A549 (cell line): ENCODE data around the gene TTLL9. TPM values are rescaled to one million over a fixed set of nuclear protein-coding genes. Genes with fewer than 3 reads are reported as not detected.

Experiments
- ATAC-seq, 2 experiments: fragments of 200-7000 bp in 1 of 2; fragments of >200 bp in 1 of 2; cut with Nextera tagmentation in 1 of 2; cut with Tn5 transposase in 1 of 2; 3 replicates each; pipeline versions ENCODE4 v1.8.0 to v1.9.1; 2018 to 2020; ENCODE audit warnings: mild to moderate bottlenecking in 1 of 2, moderate library complexity in 1 of 2
- CTCF ChIA-PET: fragments of 300-600 bp; sonication (Branson Sonifier 250); formaldehyde crosslinking; extraction: SDS; loops from one replicate; lab custom pipeline; 2021; ENCODE audit warnings: antibody characterized with exemption, inconsistent platforms; lab: Yijun Ruan, JAX
- POLR2A ChIA-PET: fragments of 350-600 bp; formaldehyde crosslinking; extraction: SDS; loops from one replicate; lab custom pipeline; 2021; ENCODE audit warnings: antibody characterized with exemption, inconsistent platforms; lab: Yijun Ruan, JAX
- DNase-seq, 2 experiments: peaks; one replicate each; pipeline versions ENCODE4 v3.0.0 to v3.0.0-alpha.2; 2011 to 2016; ENCODE audit warnings: low read depth in 1 of 2, low spot score in 1 of 2
- FAIRE-seq: peaks from 2 replicates; lab custom pipeline; 2011; peaks lifted over from hg19 to GRCh38; lab: Jason Lieb, UNC
- H3K27ac ChIP-seq, 2 experiments: fragments of >200 bp; sonication (Bioruptor Twin); formaldehyde crosslinking; 3 replicates each; pipeline ENCODE4 v1.5.1; 2016 to 2017
- H3K4me1 ChIP-seq: fragments of >200 bp; sonication (Bioruptor Twin); formaldehyde crosslinking; 3 replicates; pipeline ENCODE4 v1.6.1; 2016
- H3K4me2 ChIP-seq: fragments of >200 bp; sonication (Bioruptor Twin); formaldehyde crosslinking; 3 replicates; pipeline ENCODE4 v1.6.1; 2016
- H3K4me3 ChIP-seq: fragments of >200 bp; sonication (Bioruptor Twin); formaldehyde crosslinking; 3 replicates; pipeline ENCODE4 v1.5.1; 2016
- H3K9me3 ChIP-seq: fragments of >200 bp; sonication (Bioruptor Twin); formaldehyde crosslinking; 3 replicates; pipeline ENCODE4 v1.6.1; 2016
- ATOH8 ChIP-seq: fragments of 250-450 bp; sonication (Bioruptor Pico); IDR thresholded peaks from 2 replicates; pipeline ENCODE4 v1.5.0; 2020; ENCODE audit warnings: low read depth, mild to moderate bottlenecking, moderate library complexity
- BHLHE40 ChIP-seq: IDR thresholded peaks from 2 replicates; pipeline ENCODE4 v1.6.1; 2012; ENCODE audit warnings: low read depth, low read length, inconsistent platforms
- CBX2 ChIP-seq: fragments of 200-600 bp; sonication (generic); IDR thresholded peaks from 2 replicates; pipeline ENCODE4 v1.6.1; 2016; ENCODE audit warnings: low read depth, mild to moderate bottlenecking, borderline replicate concordance
- CBX8 ChIP-seq: fragments of 200-600 bp; sonication (generic); IDR thresholded peaks from 2 replicates; pipeline ENCODE4 v1.6.1; 2016
- CEBPB ChIP-seq, 2 experiments: fragments of >200 bp in 1 of 2; sonication (Bioruptor Twin) in 1 of 2; formaldehyde crosslinking in 1 of 2; IDR thresholded peaks; 2 replicates each; pipeline ENCODE4 v1.6.1; 2012 to 2016
- E2F6 ChIP-seq: IDR thresholded peaks from 2 replicates; pipeline ENCODE4 v1.6.1; 2012; ENCODE audit warnings: low read depth, borderline replicate concordance
- EHF ChIP-seq: fragments of 250-450 bp; sonication (Bioruptor Pico); IDR thresholded peaks from 2 replicates; pipeline ENCODE4 v1.5.0; 2020; ENCODE audit warnings: mild to moderate bottlenecking
- FOSL2 ChIP-seq, 2 experiments: fragments of 450-650 bp in 1 of 2; fragments of >200 bp in 1 of 2; sonication (Bioruptor Twin) in 1 of 2; formaldehyde crosslinking; IDR thresholded peaks; 2 replicates each; pipeline versions ENCODE4 v1.5.0 to v1.6.1; 2016 to 2020; ENCODE audit warnings: mild to moderate bottlenecking in 1 of 2, moderate library complexity in 1 of 2
- FOXS1 ChIP-seq: fragments of 250-450 bp; sonication (Bioruptor Pico); IDR thresholded peaks from 2 replicates; pipeline ENCODE4 v1.5.0; 2020; ENCODE audit warnings: mild to moderate bottlenecking, moderate library complexity
- HOXB13 ChIP-seq: fragments of 250-450 bp; sonication (Bioruptor Pico); IDR thresholded peaks from 2 replicates; pipeline ENCODE4 v1.5.0; 2020; ENCODE audit warnings: low read depth, mild to moderate bottlenecking, moderate library complexity
- HOXB5 ChIP-seq: fragments of 250-450 bp; sonication (Bioruptor Pico); IDR thresholded peaks from 2 replicates; pipeline ENCODE4 v1.5.0; 2020; ENCODE audit warnings: mild to moderate bottlenecking, moderate library complexity
- JUN ChIP-seq, 2 experiments: fragments of >200 bp; sonication (Bioruptor Twin); formaldehyde crosslinking; IDR thresholded peaks; 2 replicates in 1 of 2; 3 replicates in 1 of 2; pipeline ENCODE4 v1.6.1; 2016 to 2017
- KDM5A ChIP-seq: fragments of 200-600 bp; sonication (generic); IDR thresholded peaks from 2 replicates; pipeline ENCODE4 v1.6.1; 2016; ENCODE audit warnings: antibody characterized with exemption, mild to moderate bottlenecking
- MAX ChIP-seq: IDR thresholded peaks from 2 replicates; pipeline ENCODE4 v1.6.1; 2012
- MYC ChIP-seq: IDR thresholded peaks from 2 replicates; pipeline ENCODE4 v1.6.1; 2012; ENCODE audit warnings: mild to moderate bottlenecking, inconsistent platforms, low read length, improper control_type of control experiment, borderline replicate concordance
- NFE2L2 ChIP-seq: fragments of 150-350 bp; conservative IDR thresholded peaks from 2 replicates; pipeline ENCODE4 v1.6.1; 2014; ENCODE audit warnings: low read length
- NPAS2 ChIP-seq: fragments of 250-450 bp; sonication (Bioruptor Pico); IDR thresholded peaks from 2 replicates; pipeline ENCODE4 v1.8.0; 2022; ENCODE audit warnings: mild to moderate bottlenecking, moderate library complexity, borderline replicate concordance
- RARB ChIP-seq: fragments of 250-450 bp; sonication (Bioruptor Pico); IDR thresholded peaks from 2 replicates; pipeline ENCODE4 v1.8.0; 2021; ENCODE audit warnings: mild to moderate bottlenecking, moderate library complexity
- SREBF2 ChIP-seq: fragments of 450-650 bp; IDR thresholded peaks from 2 replicates; pipeline ENCODE4 v1.6.1; 2014; ENCODE audit warnings: mild to moderate bottlenecking, moderate library complexity
- TFCP2L1 ChIP-seq: fragments of 250-450 bp; sonication (Bioruptor Pico); IDR thresholded peaks from 2 replicates; pipeline ENCODE4 v1.5.0; 2021; ENCODE audit warnings: mild to moderate bottlenecking
- ZC3H11A ChIP-seq: fragments of 450-650 bp; IDR thresholded peaks from 2 replicates; pipeline ENCODE4 v1.6.1; 2014; ENCODE audit warnings: antibody characterized with exemption, mild to moderate bottlenecking
- WGBS: methylation state at CpG from one replicate; pipeline ENCODE4 v1.1.6; 2017; ENCODE audit errors: missing lambda C conversion rate; 5-methylcytosine and 5-hydroxymethylcytosine counted together
- polyA plus RNA-seq, 4 experiments: library from polyadenylated mRNA; depleted of rRNA in 3 of 4; stranded (reverse); fragments of >200 nt; fragmentation: RNase III in 1 of 4; extraction: RNeasy Plus Mini Kit Qiagen cat#74134 plus additional on column Dnase treatment in 1 of 4; gene quantifications; 2 replicates in 3 of 4; 3 replicates in 1 of 4; pipeline ENCODE4 v1.2.3, GENCODE V29; 2011 to 2017
- TF ChIP-seq, protein P1 (sequence below): fragments of >200 bp; sonication (Bioruptor Twin); formaldehyde crosslinking; IDR thresholded peaks from 2 replicates; pipeline ENCODE4 v1.6.1; 2016
- TF ChIP-seq, protein P2 (sequence below): IDR thresholded peaks from 2 replicates; pipeline ENCODE4 v1.6.1; 2012

Gene TTLL9
- polyA plus RNA-seq, 2 of the 4 experiments (the other 2 are of a cell fraction), result 0.06 to 0.15 TPM

DNA sequence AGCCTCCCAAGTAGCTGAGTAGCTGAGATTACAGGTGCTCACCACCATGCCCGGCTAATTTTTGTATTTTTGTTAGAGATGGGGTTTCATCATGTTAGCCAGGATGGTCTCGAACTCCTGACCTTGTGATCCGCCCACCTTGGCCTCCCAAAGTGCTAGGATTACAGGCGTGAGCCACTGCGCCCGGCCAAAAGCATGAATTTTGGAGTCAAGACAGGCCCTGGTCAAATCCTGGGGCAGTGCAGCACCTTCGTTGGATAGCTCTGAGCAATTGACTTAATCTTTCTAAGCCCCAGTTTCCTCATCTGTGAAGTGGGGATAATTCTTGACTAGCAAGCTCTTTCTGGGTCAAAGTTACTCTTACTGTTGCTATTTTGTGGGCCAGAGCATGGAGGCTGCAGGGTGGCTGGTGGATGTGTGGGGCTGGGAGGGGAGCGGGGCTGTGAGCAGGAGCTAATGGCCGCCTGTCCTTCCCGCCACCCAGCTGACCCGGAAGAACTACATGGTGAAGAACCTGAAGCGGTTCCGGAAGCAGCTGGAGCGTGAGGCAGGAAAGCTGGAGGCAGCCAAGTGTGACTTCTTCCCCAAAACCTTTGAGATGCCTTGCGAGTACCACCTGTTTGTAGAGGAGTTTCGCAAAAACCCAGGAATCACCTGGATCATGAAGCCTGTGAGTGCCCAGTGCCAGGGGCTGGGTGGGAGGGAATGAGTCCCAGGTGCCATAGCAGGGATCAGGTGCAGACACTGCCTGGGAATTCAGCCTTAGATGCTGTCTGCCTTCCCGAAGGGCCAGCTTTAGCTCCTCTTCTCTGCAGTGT lies 39.0 kb downstream of the TTLL9 start:
- DNase-seq (no peak), ATAC-seq (no peak), FAIRE-seq (no peak)
- Histone ChIP-seq H3K4me2 (no peak overlapping the region), H3K9me3 (no peaks in the 10 kb centered on the region), H3K4me1 (no peaks in the 10 kb centered on the region), H3K4me3 (no peak overlapping the region), H3K27ac (no peak overlapping the region)
- ChIA-PET CTCF (interaction anchor here (0.8 to 2.2 kb wide), 2 partner anchors 10 to 57 kb away, joined by 3 to 7 read pairs; no protein-coding TSS in a partner anchor), POLR2A (no interaction called here)
- TF ChIP-seq NPAS2 (CRISPR knock-in tag) (no peak), KDM5A (no peak), MAX (no peak), NFE2L2 (no peak), BHLHE40 (no peak), SREBF2 (no peak), MYC (no peak)
- TF ChIP-seq, protein P1, sequence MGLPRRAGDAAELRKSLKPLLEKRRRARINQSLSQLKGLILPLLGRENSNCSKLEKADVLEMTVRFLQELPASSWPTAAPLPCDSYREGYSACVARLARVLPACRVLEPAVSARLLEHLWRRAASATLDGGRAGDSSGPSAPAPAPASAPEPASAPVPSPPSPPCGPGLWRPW, result no peak
- TF ChIP-seq, protein P2, sequence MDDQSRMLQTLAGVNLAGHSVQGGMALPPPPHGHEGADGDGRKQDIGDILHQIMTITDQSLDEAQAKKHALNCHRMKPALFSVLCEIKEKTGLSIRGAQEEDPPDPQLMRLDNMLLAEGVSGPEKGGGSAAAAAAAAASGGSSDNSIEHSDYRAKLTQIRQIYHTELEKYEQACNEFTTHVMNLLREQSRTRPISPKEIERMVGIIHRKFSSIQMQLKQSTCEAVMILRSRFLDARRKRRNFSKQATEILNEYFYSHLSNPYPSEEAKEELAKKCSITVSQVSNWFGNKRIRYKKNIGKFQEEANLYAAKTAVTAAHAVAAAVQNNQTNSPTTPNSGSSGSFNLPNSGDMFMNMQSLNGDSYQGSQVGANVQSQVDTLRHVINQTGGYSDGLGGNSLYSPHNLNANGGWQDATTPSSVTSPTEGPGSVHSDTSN, result no peak
- 73% methylated on average over 17 of the region's 17 CpGs for WGBS

GRCh38 chr20:31910071-31910803 lies 39.8 kb downstream of the TTLL9 start:
- no peak for ATAC-seq
- no peak overlapping the region for H3K27ac ChIP-seq
- no peaks in the 10 kb centered on the region for H3K9me3 ChIP-seq
- no peak overlapping the region for H3K4me3 ChIP-seq
- no peak for TF ChIP-seq HOXB5
- TF ChIP-seq BHLHE40, result no peak
- TF ChIP-seq CEBPB (IDR thresholded peaks at IDR 0.05), result no peak
- no peak for TF ChIP-seq MAX
- no peak for TF ChIP-seq TFCP2L1 (CRISPR knock-in tag)
- no peak for TF ChIP-seq CBX8
- no peak for TF ChIP-seq E2F6
- TF ChIP-seq, protein P1, result no peak
- TF ChIP-seq ZC3H11A, result no peak
- no peak for TF ChIP-seq FOXS1
- no peak for TF ChIP-seq ATOH8 (CRISPR knock-in tag)
- TF ChIP-seq NFE2L2, result no peak
- TF ChIP-seq JUN (IDR thresholded peaks at IDR 0.05), result no peak
- TF ChIP-seq, protein P2, result no peak
- no peak for TF ChIP-seq FOSL2 (IDR thresholded peaks at IDR 0.05)
- no peak for TF ChIP-seq FOSL2 (CRISPR knock-in tag; IDR thresholded peaks at IDR 0.05)
- TF ChIP-seq EHF (CRISPR knock-in tag), result no peak
- TF ChIP-seq RARB (CRISPR knock-in tag), result no peak
- TF ChIP-seq CBX2, result no peak
- no peak for TF ChIP-seq KDM5A
- no peak for TF ChIP-seq HOXB13
- 52% methylated on average over 4 of the region's 4 CpGs for WGBS
- H3K4me2 ChIP-seq, result no peak overlapping the region
- POLR2A ChIA-PET, result no interaction called here
- no peaks in the 10 kb centered on the region for H3K4me1 ChIP-seq
- CTCF ChIA-PET, result interaction anchor here (0.8 to 1.0 kb wide), 5 partner anchors 11 to 182 kb away, joined by 3 to 5 read pairs (median 3); no protein-coding TSS in a partner anchor
- DNase-seq, result no peak
- FAIRE-seq, result no peak
